ENCODE data around the gene TAS1R2. TPM values are rescaled to one million over a fixed set of nuclear protein-coding genes. Genes with fewer than 3 reads are reported as not detected.

Gene TAS1R2
- total RNA-seq, 1 experiment from 2014 or later = not detected

- DNase-seq (ENCODE audit: low spot score) = no peak
These were observed 57.2 kb downstream of the TAS1R2 start for GRCh38 chr1:18802231-18802630.

- DNase-seq (ENCODE audit: low spot score) = no peak
These were observed 59.2 kb downstream of the TAS1R2 start for GRCh38 chr1:18800258-18800657.

GRCh38 chr1:18799454-18799853 lies 60.0 kb downstream of the TAS1R2 start:
- no peak for DNase-seq (ENCODE audit: low spot score)

GRCh38 chr1:18798946-18799345 lies 60.5 kb downstream of the TAS1R2 start:
- no peak for DNase-seq (ENCODE audit: low spot score)

- no peak for DNase-seq (ENCODE audit: low spot score)
These were observed 60.9 kb downstream of the TAS1R2 start for GRCh38 chr1:18798533-18798932.

- no peak for DNase-seq (ENCODE audit: low spot score)
These were observed 62.5 kb downstream of the TAS1R2 start for GRCh38 chr1:18796950-18797349.

- DNase-seq (ENCODE audit: low spot score) = no peak
These were observed 64.3 kb downstream of the TAS1R2 start for GRCh38 chr1:18795002-18795689.

- no peak for DNase-seq (ENCODE audit: low spot score)
These were observed 64.9 kb downstream of the TAS1R2 start for GRCh38 chr1:18794561-18794960.

GRCh38 chr1:18794051-18794450 lies 65.4 kb downstream of the TAS1R2 start:
- DNase-seq (ENCODE audit: low spot score) = no peak

GRCh38 chr1:18793164-18793563 lies 66.3 kb downstream of the TAS1R2 start:
- DNase-seq (ENCODE audit: low spot score) = no peak

- DNase-seq (ENCODE audit: low spot score) = no peak
These were observed 66.7 kb downstream of the TAS1R2 start for GRCh38 chr1:18792747-18793146.

Other genes with a start within 250 kb of the TAS1R2 start
- not detected in 2 replicates for gene PAX7, start 228.8 kb downstream of the TAS1R2 start, total RNA-seq (2014; rRNA removed; shearing (Covaris generic))
- 8.4 and 10.1 TPM in 2 replicates for gene ALDH4A1, start 42.9 kb upstream of the TAS1R2 start, total RNA-seq (2014; rRNA removed; shearing (Covaris generic))
- 6.3 and 7.1 TPM in 2 replicates for gene IFFO2, start 97.0 kb upstream of the TAS1R2 start, total RNA-seq (2014; rRNA removed; shearing (Covaris generic))

Data from A172 (cell line).